ENCODE results near the gene ARSB.

DNA sequence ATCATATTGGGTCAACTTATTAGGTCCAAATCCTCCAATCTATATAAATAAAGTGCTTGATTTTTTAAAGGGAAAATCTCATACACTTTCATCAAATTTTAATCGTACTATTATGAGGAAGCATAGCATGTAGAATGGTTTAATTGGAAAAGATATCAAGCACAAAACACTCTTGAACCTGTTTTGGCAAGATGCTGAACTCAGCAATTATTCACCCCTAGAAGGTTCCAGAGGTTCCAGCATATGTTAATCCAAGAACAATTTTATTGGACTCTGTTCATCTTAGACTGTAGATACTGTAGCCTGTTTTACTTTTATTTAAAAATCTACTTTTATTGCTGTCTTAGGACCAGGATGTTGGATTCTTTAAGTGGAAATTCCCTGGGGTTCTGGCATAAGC, 244.1 kb downstream of the ARSB start:
- TF ChIP-seq, protein P1, sequence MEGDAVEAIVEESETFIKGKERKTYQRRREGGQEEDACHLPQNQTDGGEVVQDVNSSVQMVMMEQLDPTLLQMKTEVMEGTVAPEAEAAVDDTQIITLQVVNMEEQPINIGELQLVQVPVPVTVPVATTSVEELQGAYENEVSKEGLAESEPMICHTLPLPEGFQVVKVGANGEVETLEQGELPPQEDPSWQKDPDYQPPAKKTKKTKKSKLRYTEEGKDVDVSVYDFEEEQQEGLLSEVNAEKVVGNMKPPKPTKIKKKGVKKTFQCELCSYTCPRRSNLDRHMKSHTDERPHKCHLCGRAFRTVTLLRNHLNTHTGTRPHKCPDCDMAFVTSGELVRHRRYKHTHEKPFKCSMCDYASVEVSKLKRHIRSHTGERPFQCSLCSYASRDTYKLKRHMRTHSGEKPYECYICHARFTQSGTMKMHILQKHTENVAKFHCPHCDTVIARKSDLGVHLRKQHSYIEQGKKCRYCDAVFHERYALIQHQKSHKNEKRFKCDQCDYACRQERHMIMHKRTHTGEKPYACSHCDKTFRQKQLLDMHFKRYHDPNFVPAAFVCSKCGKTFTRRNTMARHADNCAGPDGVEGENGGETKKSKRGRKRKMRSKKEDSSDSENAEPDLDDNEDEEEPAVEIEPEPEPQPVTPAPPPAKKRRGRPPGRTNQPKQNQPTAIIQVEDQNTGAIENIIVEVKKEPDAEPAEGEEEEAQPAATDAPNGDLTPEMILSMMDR (IDR thresholded peaks at IDR 0.05) = no peak
- no peak for TF ChIP-seq POLR2A (IDR thresholded peaks at IDR 0.05)

Data from transverse colon (tissue), 3 donors.